Gastrocnemius medialis (tissue), 4 donors: Measurements from ENCODE around the gene URM1. TPM values are rescaled to one million over a fixed set of nuclear protein-coding genes. Genes with fewer than 3 reads are reported as not detected.
A peak's percentile ranks its signal among the peaks of the same experiment; 100 is the strongest.
"Not testable (repeated sequence)": the region's sequence is repeated elsewhere in the genome, so short reads cannot be mapped to it uniquely, and the experiment has no call there.

Experiments
- ATAC-seq, 2 donors: fragments of 150-250 bp; one replicate each; pipeline ENCODE4 v1.9.1; 2016
- DNase-seq, 2 donors: peaks; one replicate each; pipeline ENCODE4 v3.0.0-alpha.2; 2019
- H3K27ac ChIP-seq, 4 donors: fragments of 200-600 bp; sonication (generic); 1 replicate in 1 of 4; 2 replicates in 3 of 4; pipeline ENCODE4 v1.5.1; 2016 to 2018; ENCODE audit warnings: mild to moderate bottlenecking in 2 of 4, moderate library complexity in 1 of 4
- H3K27me3 ChIP-seq, 3 donors: fragments of 200-600 bp; sonication (generic) in 2 of 3; 1 replicate in 1 of 3; 2 replicates in 2 of 3; pipeline versions ENCODE4 v1.5.1 to v1.6.0; 2016 to 2019; ENCODE audit warnings: mild to moderate bottlenecking in 1 of 3, moderate library complexity in 1 of 3
- H3K36me3 ChIP-seq, 2 donors: fragments of 200-600 bp; sonication (generic) in 1 of 2; one replicate each; pipeline ENCODE4 v1.5.1; 2017 to 2018
- H3K4me1 ChIP-seq, 2 donors: fragments of 200-600 bp; sonication (generic) in 1 of 2; one replicate each; pipeline ENCODE4 v1.5.1; 2016 to 2017; ENCODE audit warnings: mild to moderate bottlenecking in 2 of 2
- H3K4me3 ChIP-seq, 4 donors: fragments of 200-600 bp; sonication (generic) in 3 of 4; 1 replicate in 1 of 4; 2 replicates in 3 of 4; pipeline ENCODE4 v1.5.1; 2016 to 2019; ENCODE audit warnings: mild to moderate bottlenecking in 2 of 4
- H3K9me3 ChIP-seq, 3 donors: fragments of 200-600 bp; sonication (generic) in 2 of 3; 1 replicate in 1 of 3; 2 replicates in 2 of 3; pipeline ENCODE4 v1.5.1; 2016 to 2019
- CTCF ChIP-seq, 5 experiments: fragments of 450-650 bp in 3 of 5; fragments of 200-600 bp in 2 of 5; sonication (generic) in 2 of 5; IDR thresholded peaks in 4 of 5; conservative IDR thresholded peaks in 1 of 5; 1 replicate in 4 of 5; 2 replicates in 1 of 5; pipeline ENCODE4 v1.5.1; 2016 to 2019; ENCODE audit warnings: antibody characterized with exemption in 5 of 5, mild to moderate bottlenecking in 3 of 5, moderate library complexity in 3 of 5
- POLR2A ChIP-seq, 2 donors: fragments of 450-650 bp; IDR thresholded peaks; one replicate each; pipeline ENCODE4 v1.6.1; 2017; ENCODE audit warnings: antibody characterized with exemption in 2 of 2, mild to moderate bottlenecking in 2 of 2, moderate library complexity in 2 of 2
- in situ Hi-C, 4 donors: fragments of 200-750 bp; cut with MboI; loops; one replicate each; pipeline versions ENCODE4 v1.15.0 to v1.8.0; 2017; ENCODE audit warnings: low sequenced_read_pairs in 4 of 4
- intact Hi-C: fragments of 100-400 bp; cut with DNase I; formaldehyde crosslinking; loops from one replicate; pipeline ENCODE4 v1.15.1; 2023; ENCODE audit warnings: low total_unique reads
- total RNA-seq, 4 donors: library from RNA; depleted of rRNA; stranded (reverse); fragments of >200 nt; gene quantifications; one replicate each; pipeline versions ENCODE4 v1.1.0 to v1.2.3, GENCODE V29; 2016

Gene URM1
- total RNA-seq, 4 donors from 2014 or later: 24.1 to 34.1 (median 32.9) TPM

GRCh38 chr9:128421482-128421996 is 50.4 kb downstream of the URM1 start:
- intact Hi-C loops (loop anchor here (2.0 kb wide), 1 partner anchor 59 kb away; no protein-coding TSS in a partner anchor), in situ Hi-C loops (no loop called here)
- TF ChIP-seq POLR2A (IDR thresholded peaks at IDR 0.05) (no peak), CTCF (IDR thresholded peaks at IDR 0.05 in 4 of 5, conservative IDR thresholded peaks at IDR 0.05 in 1 of 5) (no peak)

GRCh38 chr9:128422022-128422782 is 51.0 kb downstream of the URM1 start:
- H3K27ac ChIP-seq, in situ Hi-C loops, ATAC-seq, DNase-seq, H3K27me3 ChIP-seq, intact Hi-C loops, H3K36me3 ChIP-seq, H3K9me3 ChIP-seq, H3K4me3 ChIP-seq: not testable (repeated sequence)
- peaks cover 5 to 18% of the 10 kb centered on the region in 2 donors for H3K4me1 ChIP-seq

More at GRCh38 chr9:128421482-128421996, 50.4 kb downstream of the URM1 start:
- peaks cover 5 to 18% of the 10 kb centered on the region in 2 donors for H3K4me1 ChIP-seq
- H3K9me3 ChIP-seq: no peaks in the 10 kb centered on the region
- peak overlapping the region; percentile 60 to 99 (median 73) for H3K4me3 ChIP-seq
- peak overlapping the region; percentile 16 to 52 (median 40) for H3K27ac ChIP-seq
- ATAC-seq: no peak
- no peaks in the 10 kb centered on the region for H3K36me3 ChIP-seq
- H3K27me3 ChIP-seq: peaks cover 7 to 10% (median 9%) of the 10 kb centered on the region in 3 donors
- DNase-seq: no peak

- no peak overlapping the region for H3K27ac ChIP-seq
- no peaks in the 10 kb centered on the region for H3K9me3 ChIP-seq
- DNase-seq: no peak
- H3K4me3 ChIP-seq: no peak overlapping the region
- ATAC-seq: no peak
- peaks cover 5 to 18% of the 10 kb centered on the region in 2 donors for H3K4me1 ChIP-seq
- in situ Hi-C loops: no loop called here
- no peaks in the 10 kb centered on the region for H3K36me3 ChIP-seq
- peaks cover 5 to 9% (median 7%) of the 10 kb centered on the region in 3 donors for H3K27me3 ChIP-seq
- TF ChIP-seq POLR2A (IDR thresholded peaks at IDR 0.05): no peak
- no peak for TF ChIP-seq CTCF (IDR thresholded peaks at IDR 0.05 in 4 of 5, conservative IDR thresholded peaks at IDR 0.05 in 1 of 5)
- intact Hi-C loops: no loop called here
These were observed 51.6 kb downstream of the URM1 start for GRCh38 chr9:128422783-128423150.

GRCh38 chr9:128423356-128423755 is 52.2 kb downstream of the URM1 start:
- H3K4me1 ChIP-seq: peaks cover 5 to 18% of the 10 kb centered on the region in 2 donors
- H3K9me3 ChIP-seq, in situ Hi-C loops, ATAC-seq, H3K4me3 ChIP-seq, H3K27me3 ChIP-seq, DNase-seq, intact Hi-C loops, H3K36me3 ChIP-seq, H3K27ac ChIP-seq: not testable (repeated sequence)

GRCh38 chr9:128424268-128424780 is 53.1 kb downstream of the URM1 start:
- no peak for DNase-seq
- Histone ChIP-seq H3K4me3 (no peak overlapping the region), H3K27ac (no peak overlapping the region), H3K36me3 (no peaks in the 10 kb centered on the region), H3K27me3 (peaks cover 3 to 4% (median 3%) of the 10 kb centered on the region in 3 donors), H3K4me1 (peaks cover 4 to 14% of the 10 kb centered on the region in 2 donors), H3K9me3 (no peaks in the 10 kb centered on the region)
- TF ChIP-seq CTCF (IDR thresholded peaks at IDR 0.05 in 4 of 5, conservative IDR thresholded peaks at IDR 0.05 in 1 of 5) (no peak), POLR2A (IDR thresholded peaks at IDR 0.05) (no peak)
- in situ Hi-C loops: no loop called here
- intact Hi-C loops: no loop called here
- ATAC-seq: no peak
